HepG2 (cell line): ENCODE data around the gene MMP25. TPM values are rescaled to one million over a fixed set of nuclear protein-coding genes. Genes with fewer than 3 reads are reported as not detected.
A peak's percentile ranks its signal among the peaks of the same experiment; 100 is the strongest.

Experiments
- ATAC-seq: fragments of 200-7000 bp; cut with Tn5 transposase; 3 replicates; pipeline ENCODE4 v1.9.1; 2020; ENCODE audit warnings: mild to moderate bottlenecking, moderate library complexity
- BruUV-seq: library from RNA; stranded (reverse); fragments of 400-500 nt; replicated peaks from 2 replicates; lab custom pipeline; 2021; lab: Mats Ljungman, UMichigan
- CTCF ChIA-PET: fragments of 300-600 bp; formaldehyde crosslinking; extraction: SDS; loops from one replicate; lab custom pipeline; 2021; ENCODE audit warnings: low total read pairs, inconsistent platforms, low intra/inter-chr PET ratio; lab: Yijun Ruan, JAX
- POLR2A ChIA-PET: fragments of 350-600 bp; sonication (Branson Sonifier 250); formaldehyde crosslinking; loops from one replicate; lab custom pipeline; 2020; ENCODE audit warnings: antibody characterized with exemption, inconsistent platforms; lab: Yijun Ruan, JAX
- DNase-seq: peaks from one replicate; pipeline ENCODE4 v3.0.0-alpha.2; 2015; ENCODE audit warnings: low spot score
- FAIRE-seq: peaks from 3 replicates; lab custom pipeline; 2011; peaks lifted over from hg19 to GRCh38; lab: Jason Lieb, UNC
- H2AFZ ChIP-seq: one replicate; pipeline ENCODE4 v1.6.1; 2011; ENCODE audit warnings: low read length, inconsistent platforms
- H3K27ac ChIP-seq: fragments of 300-600 bp; 3 replicates; pipeline ENCODE4 v1.8.0; 2011; ENCODE audit warnings: mixed run types, mild to moderate bottlenecking, mixed read lengths, low read length, inconsistent platforms; ENCODE audit not compliant: insufficient read depth; ENCODE audit errors: extremely low read length
- H3K27me3 ChIP-seq, 2 experiments: fragments of 200-600 bp in 1 of 2; 2 replicates in 1 of 2; 3 replicates in 1 of 2; pipeline versions ENCODE4 v1.6.0 to v1.8.0; 2011; ENCODE audit warnings: low read length in 2 of 2, mild to moderate bottlenecking in 2 of 2, moderate library complexity in 2 of 2, inconsistent platforms in 1 of 2; ENCODE audit not compliant: insufficient read depth in 2 of 2, control insufficient read depth in 1 of 2
- H3K36me3 ChIP-seq, 2 experiments: fragments of 200-600 bp in 1 of 2; replicated peaks in 1 of 2; 2 replicates in 1 of 2; 3 replicates in 1 of 2; pipeline versions ENCODE4 v1.5.1 to v1.8.0; 2011; ENCODE audit warnings: low read length in 2 of 2, inconsistent platforms in 1 of 2; ENCODE audit not compliant: insufficient read depth in 2 of 2, control insufficient read depth in 1 of 2
- H3K4me1 ChIP-seq: 2 replicates; pipeline ENCODE4 v1.5.1; 2012; ENCODE audit warnings: low read length, inconsistent platforms; ENCODE audit not compliant: insufficient read depth
- H3K4me2 ChIP-seq: 2 replicates; pipeline ENCODE4 v1.6.0; 2011; ENCODE audit warnings: low read depth, low read length, inconsistent platforms
- H3K4me3 ChIP-seq, 3 experiments: fragments of 200-600 bp in 1 of 3; sonication (generic), shearing (Covaris generic) in 1 of 3; replicated peaks in 1 of 3; 2 replicates each; pipeline ENCODE4 v1.5.1; 2011 to 2016; ENCODE audit warnings: low read length in 3 of 3, inconsistent platforms in 2 of 3, low read depth in 2 of 3, mild to moderate bottlenecking in 2 of 3, control low read depth in 1 of 3, mixed read lengths in 1 of 3; ENCODE audit not compliant: insufficient read depth in 1 of 3
- H3K79me2 ChIP-seq: one replicate; pipeline ENCODE4 v1.6.1; 2011; ENCODE audit warnings: low read length, inconsistent platforms; ENCODE audit not compliant: insufficient read depth
- H3K9ac ChIP-seq: 2 replicates; pipeline ENCODE4 v1.6.0; 2011; ENCODE audit warnings: mild to moderate bottlenecking, low read depth, low read length, inconsistent platforms; ENCODE audit not compliant: insufficient read depth
- H3K9me3 ChIP-seq: 2 replicates; pipeline ENCODE4 v1.5.1; 2012; ENCODE audit warnings: mild to moderate bottlenecking, low read length
- H4K20me1 ChIP-seq: 2 replicates; pipeline ENCODE4 v1.6.0; 2011; ENCODE audit warnings: inconsistent platforms, mild to moderate bottlenecking, low read length, moderate library complexity; ENCODE audit not compliant: insufficient read depth
- DNMT3B ChIP-seq: conservative IDR thresholded peaks from 2 replicates; pipeline ENCODE4 v1.6.1; 2016; ENCODE audit warnings: missing biosample characterization, control low read depth
- FOXK2 ChIP-seq: fragments of 450-650 bp; IDR thresholded peaks from 2 replicates; pipeline ENCODE4 v1.6.1; 2016
- KLF16 ChIP-seq, 2 experiments: sonication (generic) in 1 of 2; formaldehyde crosslinking in 1 of 2; IDR thresholded peaks; 2 replicates each; pipeline versions ENCODE4 v1.6.1 to v1.8.0; 2016 to 2023; ENCODE audit warnings: missing genetic modification reagents in 2 of 2, missing compliant biosample characterization in 1 of 2
- ZIK1 ChIP-seq: sonication (generic); formaldehyde crosslinking; IDR thresholded peaks from 2 replicates; pipeline ENCODE4 v1.5.0; 2020; ENCODE audit warnings: mild to moderate bottlenecking, low read depth, missing genetic modification reagents, borderline replicate concordance
- ZNF230 ChIP-seq: sonication (generic); formaldehyde crosslinking; IDR thresholded peaks from 2 replicates; pipeline ENCODE4 v1.4.0; 2020; ENCODE audit warnings: mild to moderate bottlenecking, missing genetic modification reagents
- ZNF335 ChIP-seq: sonication (generic); formaldehyde crosslinking; IDR thresholded peaks from 2 replicates; pipeline ENCODE4 v1.4.0; 2020; ENCODE audit warnings: missing genetic modification reagents
- ZNF589 ChIP-seq: sonication (generic); formaldehyde crosslinking; conservative IDR thresholded peaks from 2 replicates; pipeline ENCODE4 v1.8.0; 2022; ENCODE audit warnings: mild to moderate bottlenecking, moderate library complexity, missing genetic modification reagents
- ZNF83 ChIP-seq: sonication (generic); formaldehyde crosslinking; IDR thresholded peaks from 2 replicates; pipeline ENCODE4 v1.4.0; 2020; ENCODE audit warnings: missing genetic modification reagents, mild to moderate bottlenecking, borderline replicate concordance
- WGBS: methylation state at CpG from one replicate; pipeline ENCODE4 v1.1.6; 2017; ENCODE audit warnings: low lambda C conversion rate; 5-methylcytosine and 5-hydroxymethylcytosine counted together
- in situ Hi-C: cut with HindIII; loops from 2 replicates; pipeline ENCODE4 v1.10.0; 2017; ENCODE audit warnings: low pct_unique_long_range_greater_than_20kb; ENCODE audit not compliant: extremely low pct_ligation_motif_present
- intact Hi-C: fragments of 100-400 bp; cut with micrococcal nuclease; formaldehyde crosslinking; loops from one replicate; pipeline ENCODE4 v1.10.0; 2022; ENCODE audit not compliant: unreplicated experiment
- polyA plus RNA-seq, 8 experiments: library from polyadenylated mRNA; depleted of rRNA in 3 of 8; stranded (reverse) in 7 of 8; unstranded in 1 of 8; fragments of >200 nt; fragmentation: Illumina TruSeq in 4 of 8; extraction: Trizol in 4 of 8; gene quantifications; 2 replicates each; pipeline versions ENCODE4 v1.2.1 to v1.2.3, GENCODE V29; 2011 to 2016; ENCODE audit warnings: low read depth in 4 of 8, missing spikeins in 1 of 8, mixed read lengths in 1 of 8; ENCODE audit not compliant: insufficient read depth in 1 of 8
- total RNA-seq, 5 experiments: library from RNA; depleted of rRNA; stranded (reverse); fragments of >200 nt; fragmentation: Illumina TruSeq; extraction: Trizol; gene quantifications; 2 replicates each; pipeline ENCODE4 v1.2.3, GENCODE V29; 2016; ENCODE audit warnings: low read depth in 1 of 5
- TF ChIP-seq, protein P1 (sequence below): sonication (generic); formaldehyde crosslinking; IDR thresholded peaks from 2 replicates; pipeline ENCODE4 v1.4.0; 2020; ENCODE audit warnings: missing genetic modification reagents, mild to moderate bottlenecking, borderline replicate concordance
- TF ChIP-seq, protein P2 (sequence below): sonication (generic); formaldehyde crosslinking; IDR thresholded peaks from 2 replicates; pipeline ENCODE4 v1.8.1; 2023; ENCODE audit warnings: missing genetic modification reagents, mild to moderate bottlenecking, borderline replicate concordance
- TF ChIP-seq, protein P3 (sequence below): IDR thresholded peaks from 2 replicates; pipeline ENCODE4 v1.6.1; 2012; ENCODE audit warnings: low read length, improper control_type of control experiment
- TF ChIP-seq, protein P4 (sequence below): sonication (generic); formaldehyde crosslinking; IDR thresholded peaks from 2 replicates; pipeline ENCODE4 v1.8.0; 2022; ENCODE audit warnings: missing genetic modification reagents, mild to moderate bottlenecking, moderate library complexity, borderline replicate concordance

MMP25 gene
- total and polyA plus RNA-seq, 2 of the 13 experiments (the other 11 are each of a cell fraction or from before 2014, with no cell fraction given): 0.04 to 0.08 TPM

DNA sequence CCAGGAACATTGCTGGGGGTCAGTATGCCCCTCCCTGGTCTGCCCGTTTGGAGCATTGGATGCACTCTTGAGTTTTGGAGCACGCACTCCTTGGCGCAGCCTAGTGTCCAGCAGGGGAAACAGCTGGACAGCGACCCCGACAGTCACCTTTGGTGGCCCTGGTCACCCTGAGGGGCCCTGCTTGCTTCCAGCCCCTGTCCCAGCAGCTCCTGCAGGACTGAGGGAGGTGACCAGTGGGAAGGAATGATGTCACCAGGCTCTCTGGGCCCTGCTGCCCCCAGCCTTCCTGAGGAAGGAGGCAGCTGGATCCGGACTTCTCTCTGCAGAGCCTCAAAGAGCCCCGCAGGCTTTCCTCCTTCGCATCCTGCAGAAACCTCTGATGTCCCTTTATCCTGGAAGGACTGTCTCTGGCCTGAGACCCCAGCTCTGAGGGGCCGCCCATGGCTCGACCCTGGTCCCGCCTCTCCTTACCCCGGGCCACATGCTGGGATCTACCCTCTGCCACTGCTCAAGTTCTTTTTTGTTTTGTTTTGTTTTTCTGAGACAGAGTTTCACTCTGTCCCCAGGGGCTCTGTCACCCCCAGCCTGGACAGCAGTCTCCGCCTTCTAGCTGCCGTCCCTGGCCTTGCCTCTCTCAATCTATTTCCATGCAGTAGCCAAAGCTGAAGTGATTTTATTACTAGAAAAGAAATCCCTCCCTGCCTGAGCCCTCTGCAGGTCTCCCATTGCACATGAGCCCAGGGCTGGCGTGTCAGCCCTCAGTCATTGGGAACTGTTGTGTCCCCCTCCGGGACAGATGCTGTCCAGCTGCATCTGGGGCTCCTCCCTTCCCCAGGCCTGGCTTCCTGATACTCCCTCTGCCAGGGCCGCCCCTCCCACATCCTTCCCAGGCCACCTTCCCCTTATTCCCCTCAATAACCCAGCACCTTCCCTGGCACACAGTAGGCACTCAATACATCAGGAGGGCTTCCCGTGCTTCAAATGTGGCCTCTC is 41.2 kb downstream of the MMP25 start:
- ChIA-PET POLR2A (interaction anchor here (0.5 to 3.0 kb wide), 17 partner anchors 8 to 1449 kb away, joined by 3 to 38 read pairs (median 5); partner anchors contain the start of genes IL32, ZNF213 and ZSCAN10), CTCF (interaction anchor here (1.7 to 2.3 kb wide), 2 partner anchors 13 to 28 kb away, joined by 4 to 7 read pairs; no protein-coding TSS in a partner anchor)
- Histone ChIP-seq H3K4me1 (peaks cover 46% of the 10 kb centered on the region), H3K4me3 (peak overlapping the region; percentile 51 to 79 (median 63)), H2AFZ (no peak overlapping the region), H3K4me2 (peak overlapping the region; percentile 93), H3K36me3 (no peaks in the 10 kb centered on the region), H3K27me3 (peaks cover 0 to 5% of the 10 kb centered on the region in 2 experiments; a peak in 2 of 5 replicates), H3K9ac (peak overlapping the region; percentile 72), H4K20me1 (no peaks in the 10 kb centered on the region), H3K9me3 (no peaks in the 10 kb centered on the region), H3K79me2 (no peaks in the 10 kb centered on the region), H3K27ac (peak overlapping the region; percentile 59)
- no TSS peak for BruUV-seq
- FAIRE-seq: peak; percentile 55
- in situ Hi-C loops (no loop called here), intact Hi-C loops (loop anchor here (1.0 kb wide), 1 partner anchor 28 kb away; no protein-coding TSS in a partner anchor)
- peak; percentile 84 for ATAC-seq
- no peak for DNase-seq
- WGBS: 53% methylated on average over 12 of the region's 18 CpGs
- TF ChIP-seq FOXK2 (no peak), KLF16 (CRISPR knock-in tag; IDR thresholded peaks at IDR 0.05) (no peak), ZNF335 (CRISPR knock-in tag) (peak; percentile 8; the same call in 1 of the 2 replicates), ZNF589 (CRISPR knock-in tag) (no peak), ZNF230 (CRISPR knock-in tag) (0 out of 2 replicates have a peak, but pooled peaks have one; percentile 9), ZIK1 (CRISPR knock-in tag) (no peak), ZNF83 (CRISPR knock-in tag) (no peak), DNMT3B (CRISPR knock-in tag) (0 out of 2 replicates have a peak, but pooled peaks have one; percentile 45)
- TF ChIP-seq, protein P1, sequence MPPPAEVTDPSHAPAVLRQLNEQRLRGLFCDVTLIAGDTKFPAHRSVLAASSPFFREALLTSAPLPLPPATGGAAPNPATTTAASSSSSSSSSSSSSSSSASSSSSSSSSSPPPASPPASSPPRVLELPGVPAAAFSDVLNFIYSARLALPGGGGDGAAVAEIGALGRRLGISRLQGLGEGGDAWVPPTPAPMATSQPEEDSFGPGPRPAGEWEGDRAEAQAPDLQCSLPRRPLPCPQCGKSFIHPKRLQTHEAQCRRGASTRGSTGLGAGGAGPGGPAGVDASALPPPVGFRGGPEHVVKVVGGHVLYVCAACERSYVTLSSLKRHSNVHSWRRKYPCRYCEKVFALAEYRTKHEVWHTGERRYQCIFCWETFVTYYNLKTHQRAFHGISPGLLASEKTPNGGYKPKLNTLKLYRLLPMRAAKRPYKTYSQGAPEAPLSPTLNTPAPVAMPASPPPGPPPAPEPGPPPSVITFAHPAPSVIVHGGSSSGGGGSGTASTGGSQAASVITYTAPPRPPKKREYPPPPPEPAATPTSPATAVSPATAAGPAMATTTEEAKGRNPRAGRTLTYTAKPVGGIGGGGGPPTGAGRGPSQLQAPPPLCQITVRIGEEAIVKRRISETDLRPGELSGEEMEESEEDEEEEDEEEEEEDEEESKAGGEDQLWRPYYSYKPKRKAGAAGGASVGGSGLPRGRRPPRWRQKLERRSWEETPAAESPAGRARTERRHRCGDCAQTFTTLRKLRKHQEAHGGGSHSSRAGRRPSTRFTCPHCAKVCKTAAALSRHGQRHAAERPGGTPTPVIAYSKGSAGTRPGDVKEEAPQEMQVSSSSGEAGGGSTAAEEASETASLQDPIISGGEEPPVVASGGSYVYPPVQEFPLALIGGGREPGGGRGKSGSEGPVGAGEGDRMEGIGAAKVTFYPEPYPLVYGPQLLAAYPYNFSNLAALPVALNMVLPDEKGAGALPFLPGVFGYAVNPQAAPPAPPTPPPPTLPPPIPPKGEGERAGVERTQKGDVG (CRISPR knock-in tag): no peak
- TF ChIP-seq, protein P2, sequence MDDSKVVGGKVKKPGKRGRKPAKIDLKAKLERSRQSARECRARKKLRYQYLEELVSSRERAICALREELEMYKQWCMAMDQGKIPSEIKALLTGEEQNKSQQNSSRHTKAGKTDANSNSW (CRISPR knock-in tag): no peak
- TF ChIP-seq, protein P3, sequence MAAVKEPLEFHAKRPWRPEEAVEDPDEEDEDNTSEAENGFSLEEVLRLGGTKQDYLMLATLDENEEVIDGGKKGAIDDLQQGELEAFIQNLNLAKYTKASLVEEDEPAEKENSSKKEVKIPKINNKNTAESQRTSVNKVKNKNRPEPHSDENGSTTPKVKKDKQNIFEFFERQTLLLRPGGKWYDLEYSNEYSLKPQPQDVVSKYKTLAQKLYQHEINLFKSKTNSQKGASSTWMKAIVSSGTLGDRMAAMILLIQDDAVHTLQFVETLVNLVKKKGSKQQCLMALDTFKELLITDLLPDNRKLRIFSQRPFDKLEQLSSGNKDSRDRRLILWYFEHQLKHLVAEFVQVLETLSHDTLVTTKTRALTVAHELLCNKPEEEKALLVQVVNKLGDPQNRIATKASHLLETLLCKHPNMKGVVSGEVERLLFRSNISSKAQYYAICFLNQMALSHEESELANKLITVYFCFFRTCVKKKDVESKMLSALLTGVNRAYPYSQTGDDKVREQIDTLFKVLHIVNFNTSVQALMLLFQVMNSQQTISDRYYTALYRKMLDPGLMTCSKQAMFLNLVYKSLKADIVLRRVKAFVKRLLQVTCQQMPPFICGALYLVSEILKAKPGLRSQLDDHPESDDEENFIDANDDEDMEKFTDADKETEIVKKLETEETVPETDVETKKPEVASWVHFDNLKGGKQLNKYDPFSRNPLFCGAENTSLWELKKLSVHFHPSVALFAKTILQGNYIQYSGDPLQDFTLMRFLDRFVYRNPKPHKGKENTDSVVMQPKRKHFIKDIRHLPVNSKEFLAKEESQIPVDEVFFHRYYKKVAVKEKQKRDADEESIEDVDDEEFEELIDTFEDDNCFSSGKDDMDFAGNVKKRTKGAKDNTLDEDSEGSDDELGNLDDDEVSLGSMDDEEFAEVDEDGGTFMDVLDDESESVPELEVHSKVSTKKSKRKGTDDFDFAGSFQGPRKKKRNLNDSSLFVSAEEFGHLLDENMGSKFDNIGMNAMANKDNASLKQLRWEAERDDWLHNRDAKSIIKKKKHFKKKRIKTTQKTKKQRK: no peak
- TF ChIP-seq, protein P4, sequence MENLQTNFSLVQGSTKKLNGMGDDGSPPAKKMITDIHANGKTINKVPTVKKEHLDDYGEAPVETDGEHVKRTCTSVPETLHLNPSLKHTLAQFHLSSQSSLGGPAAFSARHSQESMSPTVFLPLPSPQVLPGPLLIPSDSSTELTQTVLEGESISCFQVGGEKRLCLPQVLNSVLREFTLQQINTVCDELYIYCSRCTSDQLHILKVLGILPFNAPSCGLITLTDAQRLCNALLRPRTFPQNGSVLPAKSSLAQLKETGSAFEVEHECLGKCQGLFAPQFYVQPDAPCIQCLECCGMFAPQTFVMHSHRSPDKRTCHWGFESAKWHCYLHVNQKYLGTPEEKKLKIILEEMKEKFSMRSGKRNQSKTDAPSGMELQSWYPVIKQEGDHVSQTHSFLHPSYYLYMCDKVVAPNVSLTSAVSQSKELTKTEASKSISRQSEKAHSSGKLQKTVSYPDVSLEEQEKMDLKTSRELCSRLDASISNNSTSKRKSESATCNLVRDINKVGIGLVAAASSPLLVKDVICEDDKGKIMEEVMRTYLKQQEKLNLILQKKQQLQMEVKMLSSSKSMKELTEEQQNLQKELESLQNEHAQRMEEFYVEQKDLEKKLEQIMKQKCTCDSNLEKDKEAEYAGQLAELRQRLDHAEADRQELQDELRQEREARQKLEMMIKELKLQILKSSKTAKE: no peak
